ENCODE measurements around the gene CDC27. TPM values are rescaled to one million over a fixed set of nuclear protein-coding genes. Genes with fewer than 3 reads are reported as not detected.
A peak's percentile ranks its signal among the peaks of the same experiment; 100 is the strongest.
"Not testable (repeated sequence)": the region's sequence is repeated elsewhere in the genome, so short reads cannot be mapped to it uniquely, and the experiment has no call there.

CDC27 gene
- total RNA-seq, 1 donor from 2014 or later, result 121 TPM

DNA sequence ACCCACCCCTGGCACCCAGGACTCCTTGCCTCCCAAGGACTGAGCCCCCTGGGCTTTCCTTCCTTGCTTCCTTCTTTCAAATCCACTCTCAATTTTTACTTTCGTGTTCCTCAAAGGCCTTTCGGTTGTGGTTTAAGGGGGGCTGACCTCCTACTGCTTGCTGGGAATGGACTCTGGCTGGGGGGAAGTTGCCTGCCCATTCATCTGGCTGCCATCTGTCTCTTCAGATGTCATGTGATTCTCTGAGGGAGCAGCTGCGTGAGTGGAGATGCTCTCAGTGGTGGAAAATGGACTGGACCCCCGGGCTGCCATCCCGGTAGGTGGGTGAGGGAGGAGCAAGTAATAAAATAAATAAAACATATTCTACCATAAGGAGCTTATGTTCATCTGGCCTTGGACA is 116.2 kb downstream of the CDC27 start:
- no peak for DNase-seq (ENCODE audit: low read depth in 2 of 2)

DNA sequence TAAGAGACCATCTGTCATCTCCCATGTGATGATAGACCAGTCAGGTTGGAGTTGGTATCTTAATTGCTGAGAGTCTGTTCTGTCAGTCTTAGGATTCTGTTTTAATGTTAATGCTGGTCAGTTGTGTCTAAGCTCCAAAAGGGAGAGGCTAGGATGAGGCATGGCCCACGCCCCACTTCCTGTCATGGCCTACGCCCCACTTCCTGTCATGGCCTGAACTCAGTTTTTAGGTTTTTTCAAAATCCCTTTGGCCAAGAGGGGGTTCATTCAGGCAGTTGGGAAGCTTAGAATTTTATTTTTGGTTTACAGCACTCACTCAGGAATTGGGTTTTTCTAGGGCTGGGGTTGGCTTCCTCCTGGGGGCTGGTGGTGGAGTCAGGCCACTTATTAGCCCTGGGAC is 117.9 kb downstream of the CDC27 start:
- DNase-seq (ENCODE audit: low read depth in 2 of 2), result not testable (repeated sequence)

DNA sequence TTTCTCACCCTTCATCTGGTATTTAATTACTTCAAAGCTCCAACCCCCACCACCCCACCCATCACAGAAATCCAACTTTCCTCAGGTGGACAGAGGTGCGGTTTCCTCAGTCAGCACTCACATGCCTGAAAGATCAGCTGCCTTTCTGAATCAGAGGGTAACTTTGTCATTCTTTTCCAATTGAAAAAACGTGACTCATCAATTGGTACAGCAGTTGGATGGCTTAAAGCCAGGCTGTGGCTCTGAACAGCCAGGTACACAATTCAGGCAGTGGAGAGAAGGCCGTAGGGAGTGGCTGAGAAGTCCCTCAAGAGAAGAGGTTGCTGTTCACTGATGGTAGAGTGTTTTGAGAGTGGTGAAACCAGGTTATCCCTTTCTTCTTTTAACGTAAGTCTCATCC is 118.8 kb downstream of the CDC27 start:
- DNase-seq (ENCODE audit: low read depth in 2 of 2), result peak; percentile 45 to 69

Other genes with a start within 250 kb of the CDC27 start
- gene RPRML, start 210.0 kb downstream of the CDC27 start, total RNA-seq, result not detected in 2 replicates
- gene MYL4, start 20.1 kb upstream of the CDC27 start, total RNA-seq, result 0.40 and 0.65 TPM in 2 replicates
- 65.7 and 126 TPM in 2 replicates for gene ITGB3, start 64.5 kb upstream of the CDC27 start, total RNA-seq
- 2.4 and 6.2 TPM in 2 replicates for gene EFCAB13, start 134.7 kb upstream of the CDC27 start, total RNA-seq